GM12801 (cell line): ENCODE measurements around the gene NUP133.

Experiments
- CTCF ChIP-seq: IDR thresholded peaks from one replicate; pipeline ENCODE4 v1.5.1; 2011; ENCODE audit warnings: control low read depth; ENCODE audit not compliant: insufficient read length; ENCODE audit errors: extremely low read depth

The NUP133 gene

GRCh38 chr1:229410370-229410691 lies 97.8 kb downstream of the NUP133 start:
- TF ChIP-seq CTCF, result no peak

DNA sequence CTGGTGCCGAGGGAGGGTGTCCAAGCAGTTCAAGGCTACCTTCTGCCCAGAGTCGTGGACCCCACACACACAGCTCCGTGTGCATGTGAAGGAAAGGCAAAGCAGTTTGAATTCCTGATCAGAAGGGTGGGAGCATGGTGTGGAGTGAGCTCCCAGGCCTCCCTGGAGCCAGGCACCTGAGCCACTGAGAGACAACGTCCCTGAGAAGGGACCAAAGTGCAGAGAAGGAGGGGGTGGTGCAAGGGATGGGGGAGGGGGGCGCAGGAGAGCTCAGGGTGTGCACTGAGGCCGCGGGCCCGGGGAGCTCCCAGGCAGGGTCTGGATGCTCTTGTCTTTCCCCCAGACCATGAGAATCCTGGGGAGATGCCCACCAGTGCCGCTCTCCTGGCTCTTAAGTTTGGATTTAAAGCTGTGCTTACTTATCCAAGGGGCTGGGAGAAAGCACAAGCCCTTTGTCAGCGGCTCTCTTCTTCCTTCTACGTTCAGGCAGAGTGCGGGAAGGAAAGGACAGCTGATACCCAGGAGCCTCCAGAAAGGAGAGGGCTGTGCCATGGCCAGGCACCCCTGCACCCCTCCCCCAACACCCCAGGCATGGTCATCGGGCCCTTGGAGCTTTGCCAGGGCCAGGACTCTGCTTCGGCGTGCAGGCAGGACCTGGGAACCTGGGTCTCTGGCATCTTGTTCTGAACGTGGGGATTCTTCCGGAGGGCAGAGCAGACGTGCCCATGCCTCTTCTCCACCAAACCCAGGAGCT lies 98.3 kb downstream of the NUP133 start:
- TF ChIP-seq CTCF, result no peak

DNA sequence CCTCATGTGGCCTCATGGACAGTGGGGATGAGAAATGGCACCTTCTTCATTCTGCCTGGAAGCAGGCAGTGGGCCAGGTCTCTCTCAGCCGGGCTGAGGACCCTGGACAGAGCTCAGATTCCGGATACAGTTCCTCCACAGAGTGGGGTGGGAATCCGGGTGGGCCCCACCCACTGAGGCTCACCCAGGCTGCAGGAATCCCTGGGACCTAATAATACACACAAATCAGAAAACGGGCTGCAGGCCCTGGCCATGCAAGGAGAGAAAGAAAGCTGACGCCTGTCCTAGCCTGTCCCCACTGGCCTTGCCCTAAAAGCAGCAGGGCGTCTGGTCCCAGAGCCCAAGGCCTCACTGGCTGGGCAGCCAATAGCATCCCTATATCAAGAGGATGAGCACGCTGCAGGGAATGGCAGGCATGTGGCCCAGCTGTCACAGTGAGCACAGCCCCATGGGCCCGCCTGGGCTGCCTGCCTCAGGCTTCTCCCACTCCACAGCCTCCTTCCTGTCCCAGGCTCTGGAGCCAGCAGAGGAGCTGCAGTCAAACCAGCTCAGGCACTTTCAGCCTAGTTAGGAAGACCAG lies 99.6 kb downstream of the NUP133 start:
- no peak for TF ChIP-seq CTCF

DNA sequence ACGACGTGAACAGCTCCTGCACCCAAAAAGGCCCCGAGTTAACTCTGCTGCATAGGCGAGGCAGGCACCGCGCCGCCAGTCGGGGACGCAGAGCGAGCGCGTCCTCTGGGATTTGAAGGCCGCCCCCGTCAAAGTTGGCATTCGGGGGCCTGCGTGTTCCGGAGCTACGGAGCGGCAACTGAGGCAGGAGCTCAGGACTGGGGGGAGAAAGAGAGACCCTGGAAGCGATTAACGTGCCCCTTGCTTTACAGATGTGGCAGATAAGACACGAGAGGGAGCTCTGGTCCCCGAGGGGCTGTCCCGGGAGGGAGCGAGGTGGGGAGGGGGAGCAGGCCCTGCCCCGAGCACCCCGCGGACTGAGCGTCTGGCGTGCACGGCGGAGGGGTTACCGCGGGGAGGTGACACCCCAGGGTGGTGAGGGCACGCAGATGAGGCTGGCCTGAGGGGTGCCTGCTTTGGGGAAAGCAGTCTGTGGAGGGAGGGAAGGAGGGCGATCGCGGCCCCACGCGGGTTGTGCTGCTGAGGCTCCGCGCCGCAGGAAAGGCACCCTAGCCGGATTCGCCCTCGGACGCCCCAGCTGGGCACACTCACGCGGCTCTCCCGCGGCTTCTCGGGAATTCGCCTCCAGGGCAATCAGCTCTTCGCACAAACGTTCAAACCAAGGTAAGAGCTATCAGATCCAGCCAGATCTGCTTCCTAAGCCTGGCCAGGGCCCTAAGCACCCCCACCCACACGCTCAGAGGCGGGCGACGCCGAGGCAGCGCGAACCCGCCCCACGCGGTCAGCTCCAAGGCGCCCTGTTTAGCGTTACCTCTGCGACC lies 100.7 kb downstream of the NUP133 start:
- TF ChIP-seq CTCF, result no peak

- TF ChIP-seq CTCF, result no peak
These were observed 101.3 kb downstream of the NUP133 start for GRCh38 chr1:229406798-229407197.

- TF ChIP-seq CTCF, result no peak
These were observed 104.6 kb downstream of the NUP133 start for GRCh38 chr1:229403573-229403972.

DNA sequence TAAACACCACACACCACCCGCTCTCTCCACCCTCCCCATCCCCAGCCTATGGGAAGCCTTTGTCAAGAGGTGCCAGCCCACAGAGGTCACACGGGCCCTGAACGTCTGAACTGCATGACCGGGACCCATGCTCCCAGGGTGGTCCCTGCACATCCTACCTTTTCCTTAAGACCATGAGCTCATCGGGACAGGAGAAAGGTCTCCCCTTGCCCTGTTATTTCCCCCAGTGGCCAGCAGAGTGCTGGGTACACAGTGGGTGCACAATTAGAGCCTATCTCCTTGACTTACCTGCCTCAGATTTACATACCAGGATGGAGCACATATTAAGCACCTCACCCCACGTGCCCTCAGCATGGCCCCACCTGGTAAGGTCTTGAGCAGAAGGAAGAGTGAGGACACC lies 105.1 kb downstream of the NUP133 start:
- TF ChIP-seq CTCF, result no peak
